HCT116 (cell line): Measurements from ENCODE around the gene NAA40. TPM values are rescaled to one million over a fixed set of nuclear protein-coding genes. Genes with fewer than 3 reads are reported as not detected.

Source experiments
- ATAC-seq: fragments of 200-7000 bp; cut with Tn5 transposase; 2 replicates; pipeline ENCODE4 v1.9.1; 2020; ENCODE audit warnings: mild to moderate bottlenecking, moderate library complexity
- BruUV-seq: library from RNA; stranded (reverse); fragments of 400-500 nt; replicated peaks from 2 replicates; lab custom pipeline; 2021; lab: Mats Ljungman, UMichigan
- CTCF ChIA-PET: fragments of 300-600 bp; sonication (Branson Sonifier 250); formaldehyde crosslinking; loops from one replicate; lab custom pipeline; 2021; ENCODE audit warnings: antibody characterized with exemption; lab: Charles Lee
- POLR2A ChIA-PET: fragments of 300-600, 350-600 bp; sonication (Branson Sonifier 250); formaldehyde crosslinking; loops from one replicate; lab custom pipeline; 2021; ENCODE audit warnings: antibody characterized with exemption; lab: Charles Lee
- RAD21 ChIA-PET, 2 experiments: fragments of 300-600 bp; sonication (Branson Sonifier 250); formaldehyde crosslinking; loops; one replicate each; lab custom pipeline; 2023; ENCODE audit warnings: low total read pairs in 2 of 2; ENCODE audit not compliant: uncharacterized antibody in 2 of 2, unreplicated experiment in 2 of 2, low non-redundant PET in 1 of 2; lab: Charles Lee
- DNase-seq: peaks from one replicate; pipeline ENCODE4 v3.0.0-alpha.2; 2010; ENCODE audit warnings: low read depth, low spot score
- H2AFZ ChIP-seq: fragments of 200-600 bp; shearing (Covaris generic), sonication (generic); 2 replicates; pipeline ENCODE4 v1.6.1; 2017; ENCODE audit warnings: low read depth, mixed run types, mixed read lengths, antibody characterized with exemption, low read length; ENCODE audit not compliant: poor library complexity, severe bottlenecking
- H3K27ac ChIP-seq: 2 replicates; pipeline ENCODE4 v1.5.1; 2012; ENCODE audit warnings: low read depth, low read length
- H3K27me3 ChIP-seq: fragments of 200-600 bp; sonication (generic); 2 replicates; pipeline ENCODE4 v1.6.1; 2016; ENCODE audit warnings: mixed run types, low read length, mixed read lengths; ENCODE audit not compliant: insufficient read depth
- H3K36me3 ChIP-seq, 2 experiments: fragments of 200-500 bp in 1 of 2; fragments of 200-600 bp in 1 of 2; sonication (Bioruptor generic) in 1 of 2; sonication (generic) in 1 of 2; 2 replicates each; pipeline versions ENCODE4 v1.5.1 to v1.6.1; 2014 to 2016; ENCODE audit warnings: low read length in 2 of 2, inconsistent platforms in 1 of 2, mixed read lengths in 1 of 2, mixed run types in 1 of 2; ENCODE audit not compliant: insufficient read depth in 2 of 2, control insufficient read depth in 1 of 2
- H3K4me1 ChIP-seq, 2 experiments: fragments of 200-600 bp in 1 of 2; sonication (generic) in 1 of 2; 2 replicates each; pipeline versions ENCODE4 v1.5.1 to v1.6.1; 2012 to 2017; ENCODE audit warnings: low read length in 2 of 2, inconsistent platforms in 1 of 2, mild to moderate bottlenecking in 1 of 2, mixed read lengths in 1 of 2, mixed run types in 1 of 2, moderate library complexity in 1 of 2; ENCODE audit not compliant: insufficient read depth in 2 of 2, control insufficient read depth in 1 of 2
- H3K4me2 ChIP-seq: fragments of 200-600 bp; sonication (generic); 2 replicates; pipeline ENCODE4 v1.6.1; 2017; ENCODE audit warnings: mixed run types, low read length, mixed read lengths
- H3K4me3 ChIP-seq, 2 experiments: fragments of 200-600 bp in 1 of 2; sonication (generic) in 1 of 2; replicated peaks in 1 of 2; 2 replicates each; pipeline ENCODE4 v1.5.1; 2011 to 2016; ENCODE audit warnings: low read length in 2 of 2, control low read depth in 1 of 2, low read depth in 1 of 2, mild to moderate bottlenecking in 1 of 2, mixed read lengths in 1 of 2, mixed run types in 1 of 2
- H3K79me2 ChIP-seq: fragments of 200-600 bp; sonication (generic); 2 replicates; pipeline ENCODE4 v1.6.1; 2017; ENCODE audit warnings: mild to moderate bottlenecking, mixed run types, low read length, moderate library complexity, mixed read lengths; ENCODE audit not compliant: insufficient read depth
- H3K9ac ChIP-seq: fragments of 200-600 bp; sonication (generic); 2 replicates; pipeline ENCODE4 v1.6.1; 2016; ENCODE audit warnings: low read length, mixed read lengths
- H3K9me2 ChIP-seq: fragments of 200-600 bp; sonication (generic), shearing (Covaris generic); 2 replicates; pipeline ENCODE4 v1.6.1; 2017; ENCODE audit warnings: mixed run types, mild to moderate bottlenecking, moderate library complexity; ENCODE audit not compliant: insufficient read depth
- H3K9me3 ChIP-seq, 2 experiments: fragments of 200-500 bp in 1 of 2; fragments of 200-600 bp in 1 of 2; sonication (Bioruptor generic) in 1 of 2; sonication (generic) in 1 of 2; 2 replicates each; pipeline ENCODE4 v1.6.1; 2014 to 2017; ENCODE audit warnings: low read length in 2 of 2, mixed read lengths in 2 of 2, inconsistent platforms in 1 of 2, low read depth in 1 of 2, mild to moderate bottlenecking in 1 of 2, mixed run types in 1 of 2, moderate library complexity in 1 of 2; ENCODE audit not compliant: control insufficient read depth in 1 of 2, insufficient read depth in 1 of 2
- H4K20me1 ChIP-seq: fragments of 200-600 bp; sonication (generic), shearing (Covaris generic); 2 replicates; pipeline ENCODE4 v1.6.1; 2017; ENCODE audit warnings: mixed run types, mild to moderate bottlenecking, moderate library complexity; ENCODE audit not compliant: insufficient read depth
- CBX3 ChIP-seq: IDR thresholded peaks from 2 replicates; pipeline ENCODE4 v1.6.1; 2012; ENCODE audit warnings: low read depth
- CEBPB ChIP-seq: IDR thresholded peaks from 2 replicates; pipeline ENCODE4 v1.6.1; 2012; ENCODE audit warnings: low read depth
- EGR1 ChIP-seq: IDR thresholded peaks from 2 replicates; pipeline ENCODE4 v1.6.1; 2012; ENCODE audit warnings: low read depth
- EZH2phosphoT487 ChIP-seq: fragments of 200-600 bp; IDR thresholded peaks from 2 replicates; pipeline ENCODE4 v1.6.1; 2018; ENCODE audit warnings: antibody characterized with exemption, borderline replicate concordance
- MAX ChIP-seq: IDR thresholded peaks from 2 replicates; pipeline ENCODE4 v1.6.1; 2012
- POLR2AphosphoS5 ChIP-seq: IDR thresholded peaks from 2 replicates; pipeline ENCODE4 v1.6.1; 2011; ENCODE audit warnings: mild to moderate bottlenecking, low read depth, low read length, moderate library complexity
- SIN3A ChIP-seq: IDR thresholded peaks from 2 replicates; pipeline ENCODE4 v1.6.1; 2012; ENCODE audit warnings: low read depth
- SP1 ChIP-seq: IDR thresholded peaks from 2 replicates; pipeline ENCODE4 v1.6.1; 2012; ENCODE audit warnings: low read depth
- SRF ChIP-seq: IDR thresholded peaks from 2 replicates; pipeline ENCODE4 v1.6.1; 2012; ENCODE audit warnings: low read depth
- TCF7L2 ChIP-seq: IDR thresholded peaks from 2 replicates; pipeline ENCODE4 v1.7.0; 2011; ENCODE audit warnings: borderline replicate concordance, inconsistent platforms; ENCODE audit not compliant: insufficient read depth, insufficient read length; ENCODE audit errors: extremely low read depth
- YY1 ChIP-seq: IDR thresholded peaks from 2 replicates; pipeline ENCODE4 v1.6.1; 2011; ENCODE audit warnings: low read length, low read depth, moderate library complexity, mild to moderate bottlenecking; ENCODE audit not compliant: insufficient replicate concordance; ENCODE audit errors: extremely low read depth
- ZFX ChIP-seq: fragments of 450-650 bp; IDR thresholded peaks from 2 replicates; pipeline ENCODE4 v1.6.1; 2017
- intact Hi-C: fragments of 100-400 bp; cut with micrococcal nuclease; formaldehyde crosslinking; loops from 2 replicates; pipeline ENCODE4 v1.10.0; 2022
- total RNA-seq: library from RNA; stranded (reverse); gene quantifications from one replicate; pipeline ENCODE4 v1.2.1, GENCODE V29; 2021; ENCODE audit not compliant: unreplicated experiment

NAA40 gene
- total RNA-seq, 1 experiment from 2014 or later = 25.3 TPM

GRCh38 chr11:63974259-63975143, 35.7 kb downstream of the NAA40 start, which contains the start of gene COX8A:
Gene COX8A (plus strand): TSS chr11:63974620. CDS start chr11:63974681, 61 bp downstream.
- Histone ChIP-seq H3K27ac (peak within 1 kb of the TSS; percentile 96), H4K20me1 (no peaks in the 10 kb centered on the region), H3K27me3 (no peaks in the 10 kb centered on the region), H3K9ac (peak within 1 kb of the TSS; percentile 100), H3K9me2 (no peaks in the 10 kb centered on the region), H3K79me2 (peaks cover 45% of the 10 kb centered on the region), H3K36me3 (peaks cover 2 to 7% of the 10 kb centered on the region in 2 experiments; a peak in 2 of 4 replicates), H3K9me3 (no peaks in the 10 kb centered on the region), H2AFZ (no peak within 1 kb of the TSS), H3K4me2 (peak within 1 kb of the TSS; percentile 84), H3K4me3 (peak within 1 kb of the TSS; percentile 97 to 100), H3K4me1 (peaks cover 10 to 23% of the 10 kb centered on the region in 2 experiments)
- DNase-seq (peak; percentile 100), ATAC-seq (peak; percentile 97)
- RAD21 ChIA-PET = no interaction called here
- TSS peak; percentile 84 for BruUV-seq
- intact Hi-C loops = loop anchor here (2.0 kb wide), 1 partner anchor 58 kb away; the partner anchor contains the start of gene RCOR2
- POLR2A ChIA-PET = no interaction called here
- TF ChIP-seq EZH2phosphoT487 (no peak), SRF (peak; percentile 83), YY1 (peak; percentile 94), TCF7L2 (no peak), POLR2AphosphoS5 (peak; percentile 95), SP1 (peak; percentile 97), CBX3 (peak; percentile 80), SIN3A (peak; percentile 98), MAX (peak; percentile 81), CEBPB (peak; percentile 58; the same call in 1 of the 2 replicates), ZFX (peak; percentile 81; the same call in 1 of the 2 replicates), EGR1 (no peak; the same call in 1 of the 2 replicates)
- CTCF ChIA-PET = interaction anchor here (0.6 to 0.9 kb wide), 2 partner anchors 10 to 29 kb away, joined by 4 to 6 read pairs; no protein-coding TSS in a partner anchor
